Esophagus muscularis mucosa (tissue), 4 donors: ENCODE results near the gene CYP1A2. TPM values are rescaled to one million over a fixed set of nuclear protein-coding genes. Genes with fewer than 3 reads are reported as not detected.
A peak's percentile ranks its signal among the peaks of the same experiment; 100 is the strongest.
"Not testable (repeated sequence)": the region's sequence is repeated elsewhere in the genome, so short reads cannot be mapped to it uniquely, and the experiment has no call there.

Experiments used
- DNase-seq: peaks from one replicate; pipeline ENCODE4 v3.0.0-alpha.2; 2017; ENCODE audit errors: extremely low spot score
- H3K27ac ChIP-seq, 4 donors: fragments of 200-600 bp; sonication (generic); replicated peaks in 1 of 4; 1 replicate in 3 of 4; 2 replicates in 1 of 4; pipeline ENCODE4 v1.5.1; 2016 to 2019; ENCODE audit warnings: mild to moderate bottlenecking in 1 of 4
- H3K27me3 ChIP-seq, 4 donors: fragments of 200-600 bp; sonication (generic); one replicate each; pipeline versions ENCODE4 v1.5.1 to v1.6.0; 2016 to 2019
- H3K36me3 ChIP-seq, 4 donors: fragments of 200-600 bp; sonication (generic); one replicate each; pipeline ENCODE4 v1.5.1; 2016 to 2019
- H3K4me1 ChIP-seq, 4 donors: fragments of 200-600 bp; sonication (generic); one replicate each; pipeline ENCODE4 v1.5.1; 2016 to 2019
- H3K4me3 ChIP-seq, 4 donors: fragments of 200-600 bp; sonication (generic); 1 replicate in 2 of 4; 2 replicates in 2 of 4; pipeline ENCODE4 v1.5.1; 2016 to 2019; ENCODE audit warnings: mild to moderate bottlenecking in 4 of 4, moderate library complexity in 1 of 4
- H3K9me3 ChIP-seq, 4 donors: fragments of 200-600 bp; sonication (generic); 1 replicate in 3 of 4; 2 replicates in 1 of 4; pipeline ENCODE4 v1.5.1; 2016 to 2019
- EP300 ChIP-seq: sonication (generic); formaldehyde crosslinking; IDR thresholded peaks from one replicate; pipeline ENCODE4 v1.6.1; 2017; ENCODE audit warnings: antibody characterized with exemption
- POLR2A ChIP-seq: fragments of 450-650 bp; IDR thresholded peaks from one replicate; pipeline ENCODE4 v1.6.1; 2017; ENCODE audit warnings: antibody characterized with exemption, moderate library complexity, mild to moderate bottlenecking, low read depth
- POLR2AphosphoS5 ChIP-seq, 2 donors: sonication (generic); formaldehyde crosslinking; IDR thresholded peaks; one replicate each; pipeline ENCODE4 v1.6.1; 2017; ENCODE audit warnings: antibody characterized with exemption in 2 of 2
- WGBS: methylation state at CpG from one replicate; pipeline ENCODE4 v1.1.5; 2018; 5-methylcytosine and 5-hydroxymethylcytosine counted together
- intact Hi-C: fragments of 100-400 bp; cut with DNase I; formaldehyde crosslinking; loops from one replicate; pipeline ENCODE4 v1.15.1; 2023
- total RNA-seq, 4 donors: library from RNA; depleted of rRNA; stranded (reverse); fragments of >200 nt; gene quantifications; one replicate each; pipeline versions ENCODE4 v1.1.0 to v1.2.1, GENCODE V29; 2016
- TF ChIP-seq, protein P1 (sequence below), 3 experiments: fragments of 200-600 bp in 2 of 3; fragments of 450-650 bp in 1 of 3; sonication (generic) in 2 of 3; IDR thresholded peaks; one replicate each; pipeline ENCODE4 v1.5.1; 2017 to 2019; ENCODE audit warnings: antibody characterized with exemption in 3 of 3, mild to moderate bottlenecking in 2 of 3, moderate library complexity in 1 of 3

Gene CYP1A2
- total RNA-seq, 4 donors from 2014 or later = not detected

- Histone ChIP-seq H3K27ac (peak overlapping the region; percentile 28 to 64 (median 43)), H3K27me3 (no peaks in the 10 kb centered on the region), H3K9me3 (no peaks in the 10 kb centered on the region), H3K36me3 (no peaks in the 10 kb centered on the region), H3K4me3 (peak overlapping the region in 1 of 4 donors; percentile 3), H3K4me1 (peaks cover 83 to 94% (median 92%) of the 10 kb centered on the region in 4 donors)
- intact Hi-C loops = no loop called here
- WGBS = 74% methylated on average over 12 of the region's 13 CpGs
- no peak for DNase-seq
- TF ChIP-seq EP300 = no peak
- TF ChIP-seq, protein P1, sequence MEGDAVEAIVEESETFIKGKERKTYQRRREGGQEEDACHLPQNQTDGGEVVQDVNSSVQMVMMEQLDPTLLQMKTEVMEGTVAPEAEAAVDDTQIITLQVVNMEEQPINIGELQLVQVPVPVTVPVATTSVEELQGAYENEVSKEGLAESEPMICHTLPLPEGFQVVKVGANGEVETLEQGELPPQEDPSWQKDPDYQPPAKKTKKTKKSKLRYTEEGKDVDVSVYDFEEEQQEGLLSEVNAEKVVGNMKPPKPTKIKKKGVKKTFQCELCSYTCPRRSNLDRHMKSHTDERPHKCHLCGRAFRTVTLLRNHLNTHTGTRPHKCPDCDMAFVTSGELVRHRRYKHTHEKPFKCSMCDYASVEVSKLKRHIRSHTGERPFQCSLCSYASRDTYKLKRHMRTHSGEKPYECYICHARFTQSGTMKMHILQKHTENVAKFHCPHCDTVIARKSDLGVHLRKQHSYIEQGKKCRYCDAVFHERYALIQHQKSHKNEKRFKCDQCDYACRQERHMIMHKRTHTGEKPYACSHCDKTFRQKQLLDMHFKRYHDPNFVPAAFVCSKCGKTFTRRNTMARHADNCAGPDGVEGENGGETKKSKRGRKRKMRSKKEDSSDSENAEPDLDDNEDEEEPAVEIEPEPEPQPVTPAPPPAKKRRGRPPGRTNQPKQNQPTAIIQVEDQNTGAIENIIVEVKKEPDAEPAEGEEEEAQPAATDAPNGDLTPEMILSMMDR (IDR thresholded peaks at IDR 0.05) = no peak
- no peak for TF ChIP-seq POLR2AphosphoS5 (IDR thresholded peaks at IDR 0.05)
- no peak for TF ChIP-seq POLR2A
These were observed 36.8 kb downstream of the CYP1A2 start for GRCh38 chr15:74785194-74786032.

DNA sequence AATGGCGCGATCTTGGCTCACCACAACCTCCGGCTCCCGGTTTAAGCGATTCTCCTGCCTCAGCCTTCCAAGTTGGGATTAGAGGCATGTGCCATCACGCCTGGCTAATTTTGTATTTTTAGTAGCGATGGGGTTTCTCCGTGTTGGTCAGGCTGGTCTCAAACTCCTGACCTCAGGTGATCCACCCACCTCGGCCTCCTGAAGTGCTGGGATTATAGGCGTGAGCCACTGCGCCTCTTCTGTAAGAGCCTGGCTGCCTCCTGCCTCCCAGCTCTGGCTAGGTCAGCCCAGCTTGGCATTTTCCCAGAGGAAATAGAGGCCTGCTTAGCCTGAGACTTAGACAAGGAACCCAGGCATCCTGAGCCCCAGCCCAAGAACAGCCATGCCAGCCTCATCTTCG, 37.4 kb downstream of the CYP1A2 start:
- H3K4me1 ChIP-seq = peaks cover 88 to 94% (median 92%) of the 10 kb centered on the region in 4 donors
- H3K4me3 ChIP-seq, H3K9me3 ChIP-seq, H3K36me3 ChIP-seq, DNase-seq, intact Hi-C loops, H3K27me3 ChIP-seq: not testable (repeated sequence)
- 76% methylated on average over 12 of the region's 12 CpGs for WGBS
- H3K27ac ChIP-seq = peak overlapping the region; percentile 56 to 72 (median 60)

GRCh38 chr15:74786551-74787165, 38.0 kb downstream of the CYP1A2 start:
- Histone ChIP-seq H3K27ac (peak overlapping the region; percentile 56 to 72 (median 60)), H3K4me3 (no peak overlapping the region), H3K36me3 (no peaks in the 10 kb centered on the region), H3K4me1 (peaks cover 85 to 93% (median 88%) of the 10 kb centered on the region in 4 donors), H3K27me3 (no peaks in the 10 kb centered on the region), H3K9me3 (no peaks in the 10 kb centered on the region)
- intact Hi-C loops = no loop called here
- no peak for DNase-seq
- TF ChIP-seq POLR2AphosphoS5 (IDR thresholded peaks at IDR 0.05) (no peak), EP300 (no peak), POLR2A (no peak)
- TF ChIP-seq, protein P1 (IDR thresholded peaks at IDR 0.05) = no peak
- whole genome bisulfite sequencing = 59% methylated on average over 6 of the region's 7 CpGs

- H3K27me3 ChIP-seq = no peaks in the 10 kb centered on the region
- intact Hi-C loops = no loop called here
- peak overlapping the region; percentile 57 to 72 (median 66) for H3K27ac ChIP-seq
- no peaks in the 10 kb centered on the region for H3K9me3 ChIP-seq
- H3K4me3 ChIP-seq = peak overlapping the region in 1 of 4 donors; percentile 13
- peaks cover 92 to 98% (median 94%) of the 10 kb centered on the region in 4 donors for H3K4me1 ChIP-seq
- TF ChIP-seq POLR2AphosphoS5 (IDR thresholded peaks at IDR 0.05) = no peak
- TF ChIP-seq, protein P1 (IDR thresholded peaks at IDR 0.05) = peak in 2 of 3 experiments; percentile 16 to 31
- WGBS = 44% methylated on average over 8 of the region's 13 CpGs
- no peaks in the 10 kb centered on the region for H3K36me3 ChIP-seq
- no peak for DNase-seq
These were observed 38.8 kb downstream of the CYP1A2 start for GRCh38 chr15:74787251-74788041.
